HL-60 (cell line): ENCODE measurements around the gene TMEM130.

Source experiments
- DNase-seq, 2 experiments: peaks; one replicate each; pipeline ENCODE4 v3.0.0-alpha.2; 2010 to 2020; ENCODE audit warnings: low read depth in 1 of 2, low spot score in 1 of 2
- H3K27ac ChIP-seq: fragments of 250-450 bp; sonication (Bioruptor Pico); replicated peaks from 2 replicates; pipeline ENCODE4 v1.5.1; 2020; ENCODE audit warnings: mild to moderate bottlenecking, moderate library complexity
- H3K27me3 ChIP-seq: fragments of 250-450 bp; sonication (Bioruptor Pico); 2 replicates; pipeline ENCODE4 v1.5.1; 2021; ENCODE audit warnings: mild to moderate bottlenecking, moderate library complexity; ENCODE audit not compliant: insufficient read depth, poor library complexity, severe bottlenecking
- H3K4me3 ChIP-seq: replicated peaks from 2 replicates; pipeline ENCODE4 v1.5.1; 2011; ENCODE audit warnings: mild to moderate bottlenecking, control low read depth, low read length; ENCODE audit not compliant: insufficient read depth
- GABPA ChIP-seq: IDR thresholded peaks from 2 replicates; pipeline ENCODE4 v1.6.1; 2012; ENCODE audit warnings: low read depth
- POLR2AphosphoS5 ChIP-seq: IDR thresholded peaks from 2 replicates; pipeline ENCODE4 v1.6.1; 2012; ENCODE audit warnings: low read depth
- SPI1 ChIP-seq: IDR thresholded peaks from 2 replicates; pipeline ENCODE4 v1.6.1; 2012; ENCODE audit warnings: low read depth, mild to moderate bottlenecking, borderline replicate concordance
- TF ChIP-seq, protein P1 (sequence below): IDR thresholded peaks from one replicate; pipeline ENCODE4 v1.5.1; 2011; ENCODE audit warnings: low read length, control low read depth, inconsistent platforms; ENCODE audit not compliant: insufficient read depth
- TF ChIP-seq, protein P2 (sequence below): IDR thresholded peaks from 2 replicates; pipeline ENCODE4 v1.6.1; 2012; ENCODE audit warnings: low read depth; ENCODE audit not compliant: insufficient replicate concordance

The TMEM130 gene

DNA sequence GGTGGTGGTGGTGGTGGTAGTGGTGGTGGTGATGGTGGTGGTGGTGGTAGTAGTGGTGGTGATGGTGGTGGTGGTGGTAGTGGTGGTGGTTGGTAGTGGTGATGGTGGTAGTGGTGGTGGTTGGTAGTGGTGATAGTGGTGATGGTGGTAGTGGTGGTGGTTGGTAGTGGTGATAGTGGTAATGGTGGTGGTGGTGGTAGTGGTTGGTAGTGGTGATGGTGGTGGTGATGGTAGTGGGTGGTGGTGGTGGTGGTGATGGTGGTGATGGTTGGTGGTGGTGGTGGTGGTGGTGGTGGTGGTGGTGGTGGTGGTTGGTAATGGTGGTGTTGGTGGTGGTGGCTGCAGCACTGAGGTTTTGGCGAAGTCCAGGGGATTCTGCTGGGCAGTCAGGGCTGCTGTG lies 58.5 kb downstream of the TMEM130 start:
- no peak overlapping the region for H3K4me3 ChIP-seq
- no peak for DNase-seq
- TF ChIP-seq, protein P1, sequence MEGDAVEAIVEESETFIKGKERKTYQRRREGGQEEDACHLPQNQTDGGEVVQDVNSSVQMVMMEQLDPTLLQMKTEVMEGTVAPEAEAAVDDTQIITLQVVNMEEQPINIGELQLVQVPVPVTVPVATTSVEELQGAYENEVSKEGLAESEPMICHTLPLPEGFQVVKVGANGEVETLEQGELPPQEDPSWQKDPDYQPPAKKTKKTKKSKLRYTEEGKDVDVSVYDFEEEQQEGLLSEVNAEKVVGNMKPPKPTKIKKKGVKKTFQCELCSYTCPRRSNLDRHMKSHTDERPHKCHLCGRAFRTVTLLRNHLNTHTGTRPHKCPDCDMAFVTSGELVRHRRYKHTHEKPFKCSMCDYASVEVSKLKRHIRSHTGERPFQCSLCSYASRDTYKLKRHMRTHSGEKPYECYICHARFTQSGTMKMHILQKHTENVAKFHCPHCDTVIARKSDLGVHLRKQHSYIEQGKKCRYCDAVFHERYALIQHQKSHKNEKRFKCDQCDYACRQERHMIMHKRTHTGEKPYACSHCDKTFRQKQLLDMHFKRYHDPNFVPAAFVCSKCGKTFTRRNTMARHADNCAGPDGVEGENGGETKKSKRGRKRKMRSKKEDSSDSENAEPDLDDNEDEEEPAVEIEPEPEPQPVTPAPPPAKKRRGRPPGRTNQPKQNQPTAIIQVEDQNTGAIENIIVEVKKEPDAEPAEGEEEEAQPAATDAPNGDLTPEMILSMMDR, result no peak
- TF ChIP-seq, protein P2, sequence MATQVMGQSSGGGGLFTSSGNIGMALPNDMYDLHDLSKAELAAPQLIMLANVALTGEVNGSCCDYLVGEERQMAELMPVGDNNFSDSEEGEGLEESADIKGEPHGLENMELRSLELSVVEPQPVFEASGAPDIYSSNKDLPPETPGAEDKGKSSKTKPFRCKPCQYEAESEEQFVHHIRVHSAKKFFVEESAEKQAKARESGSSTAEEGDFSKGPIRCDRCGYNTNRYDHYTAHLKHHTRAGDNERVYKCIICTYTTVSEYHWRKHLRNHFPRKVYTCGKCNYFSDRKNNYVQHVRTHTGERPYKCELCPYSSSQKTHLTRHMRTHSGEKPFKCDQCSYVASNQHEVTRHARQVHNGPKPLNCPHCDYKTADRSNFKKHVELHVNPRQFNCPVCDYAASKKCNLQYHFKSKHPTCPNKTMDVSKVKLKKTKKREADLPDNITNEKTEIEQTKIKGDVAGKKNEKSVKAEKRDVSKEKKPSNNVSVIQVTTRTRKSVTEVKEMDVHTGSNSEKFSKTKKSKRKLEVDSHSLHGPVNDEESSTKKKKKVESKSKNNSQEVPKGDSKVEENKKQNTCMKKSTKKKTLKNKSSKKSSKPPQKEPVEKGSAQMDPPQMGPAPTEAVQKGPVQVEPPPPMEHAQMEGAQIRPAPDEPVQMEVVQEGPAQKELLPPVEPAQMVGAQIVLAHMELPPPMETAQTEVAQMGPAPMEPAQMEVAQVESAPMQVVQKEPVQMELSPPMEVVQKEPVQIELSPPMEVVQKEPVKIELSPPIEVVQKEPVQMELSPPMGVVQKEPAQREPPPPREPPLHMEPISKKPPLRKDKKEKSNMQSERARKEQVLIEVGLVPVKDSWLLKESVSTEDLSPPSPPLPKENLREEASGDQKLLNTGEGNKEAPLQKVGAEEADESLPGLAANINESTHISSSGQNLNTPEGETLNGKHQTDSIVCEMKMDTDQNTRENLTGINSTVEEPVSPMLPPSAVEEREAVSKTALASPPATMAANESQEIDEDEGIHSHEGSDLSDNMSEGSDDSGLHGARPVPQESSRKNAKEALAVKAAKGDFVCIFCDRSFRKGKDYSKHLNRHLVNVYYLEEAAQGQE, result no peak
- TF ChIP-seq GABPA, result no peak
- TF ChIP-seq POLR2AphosphoS5, result no peak
- TF ChIP-seq SPI1, result no peak
- H3K27me3 ChIP-seq, result no peaks in the 10 kb centered on the region
- no peak overlapping the region for H3K27ac ChIP-seq

DNA sequence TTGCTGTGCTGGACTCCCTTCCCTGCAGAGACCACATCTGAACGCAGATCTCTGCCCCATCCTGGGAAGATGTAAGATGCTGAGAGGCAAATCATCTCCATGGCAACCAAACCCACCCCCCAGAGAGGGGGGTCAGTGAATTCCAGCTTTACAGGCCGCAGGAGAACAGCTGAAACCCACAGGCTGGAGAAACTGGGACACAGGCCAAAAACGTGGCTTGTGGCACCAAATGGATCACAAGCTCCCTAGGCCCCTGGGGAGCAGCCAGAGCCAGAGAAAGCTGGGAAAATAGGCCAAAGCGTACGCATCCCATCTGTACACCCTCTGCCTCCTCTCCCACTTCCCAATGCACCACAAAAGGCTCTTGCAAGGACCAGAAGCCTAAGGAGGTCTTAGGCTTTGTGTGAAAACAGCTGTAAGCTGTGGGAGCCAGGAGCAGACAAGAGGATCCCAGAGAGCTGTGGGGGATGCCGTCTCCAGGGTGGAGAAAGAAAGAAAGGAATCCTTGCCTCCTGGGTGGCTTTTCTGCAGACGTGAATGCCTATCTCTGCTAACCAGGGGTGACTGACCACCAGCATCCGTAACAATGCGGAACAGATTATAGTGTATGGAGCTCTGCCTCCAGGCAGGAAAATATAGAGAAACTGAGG lies 59.5 kb downstream of the TMEM130 start:
- no peak overlapping the region for H3K27ac ChIP-seq
- H3K27me3 ChIP-seq, result no peaks in the 10 kb centered on the region
- no peak for TF ChIP-seq POLR2AphosphoS5
- TF ChIP-seq, protein P2, result no peak
- no peak for TF ChIP-seq GABPA
- TF ChIP-seq, protein P1, result no peak
- no peak for TF ChIP-seq SPI1
- DNase-seq, result no peak
- H3K4me3 ChIP-seq, result no peak overlapping the region

DNA sequence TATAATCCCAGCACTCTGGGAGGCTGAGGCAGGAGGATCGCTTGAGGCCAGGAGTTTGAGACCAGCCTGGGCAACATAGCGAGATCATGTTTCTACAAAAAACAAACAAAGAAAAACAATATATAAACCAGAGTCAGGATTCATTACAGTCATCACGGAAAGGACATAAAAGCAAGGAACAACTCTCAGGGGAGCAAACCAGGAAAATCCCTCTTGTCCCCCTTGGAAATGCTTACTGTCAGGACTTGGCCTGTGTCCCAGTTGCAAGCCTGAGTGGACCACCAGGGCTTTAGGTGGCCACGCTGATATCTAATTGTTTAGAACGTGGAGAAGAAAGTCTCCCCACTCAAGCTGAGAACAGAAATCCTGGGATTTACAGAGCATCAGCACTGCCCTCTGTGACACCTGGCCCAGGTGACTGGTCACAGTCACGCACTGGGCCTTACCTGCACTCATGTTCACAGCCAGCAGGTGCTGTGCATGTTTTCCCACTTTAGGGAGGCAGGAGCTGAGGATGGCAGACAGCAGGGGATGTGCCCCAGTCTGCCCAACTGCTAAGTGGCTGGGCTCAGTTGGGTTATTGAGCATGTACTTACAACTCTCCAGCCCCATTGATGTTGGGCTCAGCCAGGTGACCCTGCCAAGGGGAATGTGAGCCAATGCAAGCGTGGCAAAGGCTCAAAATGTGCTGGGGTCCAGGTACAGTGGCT lies 60.9 kb downstream of the TMEM130 start:
- TF ChIP-seq, protein P1, result no peak
- TF ChIP-seq GABPA (no peak), SPI1 (no peak), POLR2AphosphoS5 (no peak)
- TF ChIP-seq, protein P2, result no peak
- Histone ChIP-seq H3K4me3 (no peak overlapping the region), H3K27ac (no peak overlapping the region), H3K27me3 (no peaks in the 10 kb centered on the region)
- no peak for DNase-seq
